ENCODE measurements around the gene CRIP2.

CRIP2 gene

GRCh38 chr14:105487986-105488777, 13.6 kb downstream of the CRIP2 start:
- no peak for DNase-seq (ENCODE audit: low spot score)

- no peak for DNase-seq (ENCODE audit: low spot score)
Measured at GRCh38 chr14:105488781-105489541, 14.3 kb downstream of the CRIP2 start.

DNA sequence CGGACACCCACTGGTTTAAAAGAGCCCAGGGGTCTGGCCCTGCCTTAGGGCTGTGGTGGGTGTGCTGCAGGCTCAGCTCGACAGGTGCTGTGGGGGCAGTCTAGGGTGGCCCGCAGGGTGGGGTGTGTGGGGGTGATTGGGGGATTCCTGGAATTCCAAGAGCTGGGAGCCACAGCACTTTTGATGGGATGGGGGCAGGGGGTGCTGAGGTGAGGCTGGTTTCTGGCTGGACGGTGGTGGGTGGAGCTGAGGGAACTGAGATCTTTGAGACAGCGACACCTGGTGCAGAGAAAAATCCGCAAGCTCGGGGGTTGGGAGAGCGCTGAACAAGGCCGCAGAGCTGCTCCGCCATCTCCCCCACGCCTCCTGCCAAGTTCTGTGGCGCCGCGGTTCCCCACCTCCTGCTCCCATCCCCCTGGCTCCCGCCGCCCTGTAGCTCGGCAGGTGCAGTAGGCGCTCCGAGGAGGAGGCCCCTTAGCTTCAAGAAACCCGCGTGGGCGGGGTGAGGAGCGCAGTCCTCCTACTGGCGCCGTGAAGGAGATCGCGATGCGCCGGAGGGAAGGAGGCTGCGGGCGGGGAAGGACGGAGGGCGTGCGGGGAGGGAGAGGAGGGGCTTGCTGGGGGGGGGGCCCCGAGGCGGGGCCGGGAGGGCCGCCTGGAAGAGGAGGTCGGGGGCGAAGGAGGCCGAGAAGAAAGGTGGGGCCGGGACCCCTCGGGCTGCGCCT, 15.1 kb downstream of the CRIP2 start:
- DNase-seq (ENCODE audit: low spot score) = peak; percentile 80

- DNase-seq (ENCODE audit: low spot score) = no peak
Measured at GRCh38 chr14:105490267-105490571, 15.6 kb downstream of the CRIP2 start.

DNA sequence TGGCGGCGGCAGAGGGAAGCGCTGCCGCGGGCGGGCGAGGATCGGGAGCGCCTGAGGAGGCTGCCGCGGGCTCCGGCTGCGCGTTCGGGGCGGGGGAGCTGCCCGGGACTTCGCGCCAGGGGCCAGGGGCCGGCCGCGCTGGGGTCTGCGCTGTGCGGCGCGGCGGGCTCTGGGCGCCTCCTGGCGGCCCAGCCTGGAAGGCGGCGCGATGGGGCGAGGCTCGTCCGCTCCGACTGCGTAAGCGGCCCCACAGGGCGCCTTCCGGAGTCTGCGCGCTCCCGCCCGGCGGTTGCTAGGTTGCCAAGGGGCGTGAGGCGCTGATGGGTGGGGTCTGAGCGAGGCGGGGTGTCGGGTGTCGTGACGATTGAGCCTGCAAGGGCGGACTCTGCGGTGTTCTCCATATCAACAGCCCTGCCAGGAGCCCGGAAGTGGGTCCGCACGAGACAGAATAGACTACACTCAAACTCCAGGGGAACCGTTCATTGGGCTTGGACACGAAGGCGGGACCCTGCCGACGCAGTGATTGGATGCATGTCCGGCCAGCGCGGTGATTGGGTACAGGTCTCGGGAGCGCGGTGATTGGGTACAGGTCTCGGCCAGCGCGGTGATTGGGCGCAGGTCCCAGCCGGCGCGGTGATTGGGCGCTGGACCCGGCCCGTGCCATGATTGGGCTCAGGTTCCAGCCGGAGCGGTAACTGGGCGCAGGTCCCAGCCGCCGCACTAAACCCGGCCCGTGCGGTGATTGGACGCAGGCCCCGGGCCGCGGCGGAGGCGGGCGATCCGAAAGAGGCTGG, 16.1 kb downstream of the CRIP2 start, which contains the start of gene TEDC1:
Gene TEDC1 (plus strand): TSS at position 675 of the 794 bp plus-strand sequence. CDS start 130 bp downstream, outside the sequence.
- DNase-seq (ENCODE audit: low spot score) = peak; percentile 99

- peak; percentile 90 for DNase-seq (ENCODE audit: low spot score)
Measured at GRCh38 chr14:105491366-105491973, 16.8 kb downstream of the CRIP2 start.

GRCh38 chr14:105492031-105492970, 17.7 kb downstream of the CRIP2 start:
- DNase-seq (ENCODE audit: low spot score) = no peak

DNA sequence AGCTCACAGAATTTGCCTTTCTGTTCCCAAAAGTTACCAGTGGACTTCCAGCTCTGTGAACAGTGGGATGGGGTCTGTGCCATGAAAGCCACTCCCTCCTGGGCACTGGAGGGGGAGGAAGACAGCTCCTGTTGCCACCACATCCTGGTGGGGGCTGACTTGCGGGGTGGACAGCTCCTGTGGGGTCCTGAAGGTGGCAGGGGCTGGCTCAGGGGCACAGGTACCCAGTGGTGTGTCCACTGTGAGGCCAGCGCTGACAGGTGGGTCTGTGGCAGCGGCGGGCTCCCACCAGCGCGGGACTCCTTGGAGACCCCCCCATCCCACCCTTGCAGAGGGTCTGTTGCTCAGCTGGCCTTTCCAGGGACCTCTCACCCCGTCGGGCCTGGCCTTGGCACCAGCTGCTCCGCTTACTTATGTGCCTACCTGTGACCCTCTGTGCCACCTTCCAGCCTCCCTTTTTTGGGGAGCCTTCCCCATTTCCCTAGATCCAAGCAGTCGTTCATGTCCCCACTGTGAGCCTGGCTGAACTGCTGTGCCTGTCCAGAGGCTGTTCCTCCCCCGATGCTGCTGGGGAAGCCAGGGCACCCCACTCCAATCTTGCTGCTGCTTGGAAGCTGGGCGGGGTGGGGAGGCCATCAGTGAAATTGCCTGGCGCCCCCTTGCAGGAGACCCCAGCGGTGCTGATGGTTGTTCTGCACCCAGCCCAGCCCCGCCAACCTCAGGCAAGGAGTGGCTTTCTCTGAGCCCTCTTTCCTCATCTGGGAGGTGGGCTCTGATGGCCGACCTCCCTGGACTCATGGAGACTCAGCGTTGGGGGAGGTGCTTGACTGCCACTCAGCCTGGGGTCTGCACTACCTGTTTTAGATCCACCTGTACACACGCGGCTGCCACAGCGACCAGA, 18.6 kb downstream of the CRIP2 start:
- no peak for DNase-seq (ENCODE audit: low spot score)

DNA sequence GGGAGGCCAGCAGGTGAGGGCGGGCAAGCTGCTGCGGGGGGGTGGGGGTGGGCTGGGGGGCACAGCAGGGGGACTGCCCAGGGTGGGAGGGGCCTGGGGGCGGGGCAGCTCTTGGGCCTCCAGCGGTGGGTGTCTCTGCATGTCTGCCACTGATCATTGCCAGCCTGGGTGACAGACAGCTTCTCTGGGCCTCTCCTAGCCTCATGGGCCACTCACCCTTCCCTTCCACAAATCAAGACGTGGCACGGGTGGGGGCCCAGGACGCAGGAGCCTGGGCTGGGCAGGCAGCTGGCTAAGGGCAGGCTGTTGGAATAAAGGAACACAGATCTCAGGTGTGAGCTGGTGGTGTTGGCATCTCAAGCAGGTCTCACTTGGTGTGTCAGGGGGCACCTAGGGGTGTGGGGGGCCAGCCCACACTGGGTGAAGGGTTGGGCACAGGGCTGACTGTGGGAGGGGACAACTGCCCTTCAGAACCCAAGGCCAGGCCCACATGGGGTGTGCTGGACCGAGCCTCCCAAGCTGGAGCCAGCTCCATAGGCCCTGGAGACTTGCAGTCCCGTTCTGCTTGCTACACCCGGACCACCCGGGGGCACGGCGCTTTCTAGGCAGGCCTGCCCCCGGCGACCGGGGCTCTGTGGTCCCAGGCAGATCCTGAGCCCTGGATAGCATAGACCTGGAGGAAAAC, 19.4 kb downstream of the CRIP2 start:
- no peak for DNase-seq (ENCODE audit: low spot score)

DNA sequence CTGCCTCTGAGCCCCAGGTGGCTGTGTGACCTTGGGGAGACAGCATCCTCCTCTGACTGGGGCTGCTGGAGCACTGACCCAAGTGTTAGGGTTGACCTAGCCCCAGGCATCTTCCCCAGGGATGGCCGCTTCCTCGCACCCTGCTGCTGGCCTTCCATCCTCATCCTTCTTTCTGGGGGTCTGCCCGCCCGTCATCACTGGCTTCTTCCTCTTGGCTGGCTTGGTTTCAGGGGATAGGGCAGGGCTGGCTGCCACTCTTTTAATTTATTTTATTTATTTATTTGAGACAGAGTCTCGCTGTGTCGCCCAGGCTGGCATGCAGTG, 19.9 kb downstream of the CRIP2 start:
- DNase-seq (ENCODE audit: low spot score) = no peak

DNA sequence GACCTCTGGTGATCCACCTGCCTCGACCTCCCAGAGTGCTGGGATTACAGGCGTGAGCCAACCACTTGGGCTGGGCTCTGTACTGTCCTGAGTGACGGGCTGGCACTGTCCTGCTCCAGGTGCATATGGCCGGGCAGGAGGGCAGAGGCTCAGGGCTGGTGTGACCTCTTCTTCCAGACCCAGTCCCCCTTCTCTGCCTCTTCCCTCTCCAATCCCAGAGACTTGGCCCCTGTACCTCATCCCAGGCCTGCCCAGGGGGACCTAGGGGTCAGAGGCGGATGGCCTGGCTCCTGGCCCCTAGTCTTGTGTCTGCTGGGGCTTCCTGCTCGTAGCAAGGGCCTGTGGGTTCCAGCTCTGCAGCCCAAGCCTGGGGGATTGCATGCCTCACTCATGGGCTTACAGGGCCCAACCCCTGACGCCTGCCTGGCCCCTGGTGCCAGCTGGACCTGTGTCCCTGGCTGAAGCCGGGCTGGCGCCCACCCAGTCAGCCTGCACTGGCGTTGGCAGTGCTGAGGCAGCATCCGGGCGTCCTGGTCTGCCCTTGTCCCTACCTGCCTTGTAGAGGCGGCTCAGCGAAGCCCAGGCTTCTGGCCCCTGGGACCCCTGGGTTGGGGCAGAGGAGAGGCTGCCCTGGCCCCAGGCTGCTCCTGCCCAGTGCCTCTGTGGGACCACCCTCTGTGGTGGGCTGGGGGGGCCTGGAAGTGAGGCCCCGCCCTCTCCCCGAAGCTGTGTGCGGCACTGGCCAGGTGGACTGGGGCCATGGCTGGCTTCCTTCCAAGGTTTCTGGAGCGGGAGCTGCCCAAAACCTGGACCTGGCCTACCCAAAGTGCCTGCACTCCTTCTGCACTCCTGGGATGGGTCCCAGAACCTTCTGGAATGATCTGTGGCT, 20.7 kb downstream of the CRIP2 start:
- DNase-seq (ENCODE audit: low spot score) = no peak

DNA sequence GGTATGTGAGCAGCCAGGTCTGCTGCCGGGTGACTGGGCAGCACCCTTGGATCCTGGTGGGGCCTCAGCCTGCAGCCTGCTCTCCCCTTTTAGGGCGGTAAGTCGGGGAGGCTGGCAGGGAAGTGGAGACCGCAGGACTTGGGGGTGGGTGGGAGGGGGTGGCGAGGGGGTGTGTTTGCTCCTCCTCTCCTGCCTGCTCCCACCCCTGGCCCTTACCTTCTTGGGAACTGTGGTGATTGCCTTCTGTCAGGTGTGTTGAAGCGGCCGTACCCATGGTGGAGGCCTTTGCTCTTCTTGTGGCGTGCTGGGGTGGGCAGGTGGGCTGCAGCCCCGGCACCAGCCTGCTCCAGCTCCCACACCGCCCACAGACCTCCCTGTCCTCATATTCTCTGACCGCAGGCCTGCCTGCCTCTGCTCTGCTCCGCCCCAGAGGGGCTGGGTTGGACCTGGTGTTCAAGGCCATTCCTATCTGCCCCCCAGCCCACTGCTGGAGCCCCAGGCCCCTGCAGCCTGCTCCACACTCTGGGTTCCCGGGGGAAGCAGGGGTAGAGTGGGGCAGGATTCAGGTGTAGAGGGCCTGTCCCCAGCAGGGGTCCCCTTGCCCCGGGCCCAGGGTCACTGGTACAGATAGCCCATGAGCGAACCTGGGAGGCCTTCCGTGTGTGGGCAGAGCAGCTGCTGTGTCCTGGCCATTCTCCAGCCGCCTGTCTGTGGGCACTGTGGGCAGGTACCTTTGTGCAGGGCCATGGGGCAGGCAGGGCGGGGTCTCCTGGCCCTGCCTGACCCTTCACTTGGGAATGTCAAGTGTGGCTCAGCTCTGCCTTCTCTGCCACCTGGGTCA, 21.6 kb downstream of the CRIP2 start:
- no peak for DNase-seq (ENCODE audit: low spot score)

DNA sequence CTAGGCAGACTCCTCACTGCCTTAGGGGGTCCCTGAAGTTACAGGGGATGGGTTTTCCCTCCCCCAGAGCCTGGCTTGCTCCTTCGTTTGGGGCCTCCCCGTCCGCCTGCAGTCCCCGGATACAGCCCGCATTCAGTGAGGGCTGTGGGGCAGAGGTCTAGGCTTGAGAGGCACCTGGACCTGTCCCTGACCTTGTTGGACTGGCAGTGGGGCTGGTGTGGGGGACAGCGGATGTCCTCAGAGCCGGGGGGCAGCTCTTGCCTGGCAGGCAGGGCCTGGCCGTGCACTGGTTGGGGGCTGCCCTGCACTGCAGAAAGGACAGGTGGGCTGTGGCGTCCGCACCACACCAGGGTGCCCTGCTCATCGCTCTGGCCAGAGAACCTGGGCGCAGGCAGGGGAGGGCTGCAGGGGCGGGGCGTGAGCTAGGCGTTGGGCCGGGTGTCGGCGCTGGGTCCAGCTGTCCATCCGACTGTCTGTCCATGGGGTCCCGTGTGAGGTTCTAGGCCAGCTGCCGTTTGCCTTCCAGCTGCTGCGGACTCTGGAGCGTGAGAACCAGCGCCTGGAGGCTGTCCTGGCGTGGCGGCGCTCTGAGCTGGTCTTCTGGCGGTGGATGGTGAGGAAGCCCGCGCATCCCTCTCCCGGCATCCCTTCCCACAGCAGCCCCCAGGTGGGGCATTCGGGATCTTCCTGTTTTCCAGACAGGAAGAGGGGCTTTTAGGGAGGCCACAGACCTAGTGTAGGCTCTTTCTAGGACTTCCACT, 22.4 kb downstream of the CRIP2 start:
- no peak for DNase-seq (ENCODE audit: low spot score)

- DNase-seq (ENCODE audit: low spot score) = no peak
Measured at GRCh38 chr14:105497671-105498429, 23.2 kb downstream of the CRIP2 start.
